ENCODE results near the gene MED9.

Gene MED9

GRCh38 chr17:17492571-17492970 lies 15.8 kb downstream of the MED9 start:
- no peak for ATAC-seq (ENCODE audit: insufficient read depth, low read depth)

GRCh38 chr17:17493249-17493985 lies 16.6 kb downstream of the MED9 start:
- Histone ChIP-seq H2AFZ (ENCODE audit: low read depth, low read length) (no peak overlapping the region), H4K20me1 (ENCODE audit: insufficient read depth, low read length) (peaks cover 31% of the 10 kb centered on the region; the same call in 1 of the 2 replicates), H3K9ac (ENCODE audit: low read depth, low read length) (no peak overlapping the region), H3K36me3 (ENCODE audit: insufficient read depth, low read length) (peaks cover 79% of the 10 kb centered on the region), H3K4me2 (ENCODE audit: insufficient read depth, low read length) (no peak overlapping the region), H3K79me2 (ENCODE audit: insufficient read depth, low read length) (peaks cover 33% of the 10 kb centered on the region), H3K9me3 (ENCODE audit: insufficient read depth, low read length, severe bottlenecking) (no peaks in the 10 kb centered on the region), H3K4me1 (ENCODE audit: insufficient read depth, low read length) (no peaks in the 10 kb centered on the region), H3K27me3 (ENCODE audit: insufficient read depth, low read length, poor library complexity) (no peaks in the 10 kb centered on the region), H3K4me3 (ENCODE audit: low read depth in 1 of 2, low read length in 2 of 2) (no peak overlapping the region), H3K27ac (ENCODE audit: low read length) (peak overlapping the region; percentile 39; the same call in 1 of the 2 replicates)
- DNase-seq, result no peak
- no peak for ATAC-seq (ENCODE audit: insufficient read depth, low read depth)
- TF ChIP-seq CTCF (IDR thresholded peaks at IDR 0.05; ENCODE audit: borderline replicate concordance, extremely low read depth, low read length, poor library complexity, severe bottlenecking), result no peak
- TF ChIP-seq EZH2 (IDR thresholded peaks at IDR 0.05; ENCODE audit: borderline replicate concordance, low read depth, low read length, severe bottlenecking), result no peak

More at GRCh38 chr17:17492571-17492970, 15.8 kb downstream of the MED9 start:
- TF ChIP-seq CTCF (IDR thresholded peaks at IDR 0.05; ENCODE audit: borderline replicate concordance, extremely low read depth, low read length, poor library complexity, severe bottlenecking), result no peak
- TF ChIP-seq EZH2 (IDR thresholded peaks at IDR 0.05; ENCODE audit: borderline replicate concordance, low read depth, low read length, severe bottlenecking), result no peak
- Histone ChIP-seq H3K79me2 (ENCODE audit: insufficient read depth, low read length) (peaks cover 41% of the 10 kb centered on the region), H3K9me3 (ENCODE audit: insufficient read depth, low read length, severe bottlenecking) (no peaks in the 10 kb centered on the region), H3K4me3 (ENCODE audit: low read depth in 1 of 2, low read length in 2 of 2) (no peak overlapping the region), H3K4me2 (ENCODE audit: insufficient read depth, low read length) (no peak overlapping the region), H3K27ac (ENCODE audit: low read length) (no peak overlapping the region; the same call in 1 of the 2 replicates), H4K20me1 (ENCODE audit: insufficient read depth, low read length) (peaks cover 30% of the 10 kb centered on the region; the same call in 1 of the 2 replicates), H3K36me3 (ENCODE audit: insufficient read depth, low read length) (peaks cover 84% of the 10 kb centered on the region), H3K27me3 (ENCODE audit: insufficient read depth, low read length, poor library complexity) (no peaks in the 10 kb centered on the region), H3K9ac (ENCODE audit: low read depth, low read length) (no peak overlapping the region), H2AFZ (ENCODE audit: low read depth, low read length) (no peak overlapping the region), H3K4me1 (ENCODE audit: insufficient read depth, low read length) (no peaks in the 10 kb centered on the region; the same call in 1 of the 2 replicates)
- DNase-seq, result no peak

GRCh38 chr17:17493986-17494466 lies 17.2 kb downstream of the MED9 start:
- H2AFZ ChIP-seq (ENCODE audit: low read depth, low read length), result no peak overlapping the region
- TF ChIP-seq CTCF (IDR thresholded peaks at IDR 0.05; ENCODE audit: borderline replicate concordance, extremely low read depth, low read length, poor library complexity, severe bottlenecking) (no peak), EZH2 (IDR thresholded peaks at IDR 0.05; ENCODE audit: borderline replicate concordance, low read depth, low read length, severe bottlenecking) (no peak)
- no peaks in the 10 kb centered on the region for H3K9me3 ChIP-seq (ENCODE audit: insufficient read depth, low read length, severe bottlenecking)
- peaks cover 28% of the 10 kb centered on the region for H3K79me2 ChIP-seq (ENCODE audit: insufficient read depth, low read length)
- no peaks in the 10 kb centered on the region for H3K4me1 ChIP-seq (ENCODE audit: insufficient read depth, low read length)
- no peak overlapping the region for H3K9ac ChIP-seq (ENCODE audit: low read depth, low read length)
- H3K4me2 ChIP-seq (ENCODE audit: insufficient read depth, low read length), result no peak overlapping the region
- H3K36me3 ChIP-seq (ENCODE audit: insufficient read depth, low read length), result peaks cover 73% of the 10 kb centered on the region
- no peaks in the 10 kb centered on the region for H3K27me3 ChIP-seq (ENCODE audit: insufficient read depth, low read length, poor library complexity)
- no peak overlapping the region for H3K27ac ChIP-seq (ENCODE audit: low read length)
- no peak for ATAC-seq (ENCODE audit: insufficient read depth, low read depth)
- H3K4me3 ChIP-seq (ENCODE audit: low read depth in 1 of 2, low read length in 2 of 2), result no peak overlapping the region
- peaks cover 29% of the 10 kb centered on the region; the same call in 1 of the 2 replicates for H4K20me1 ChIP-seq (ENCODE audit: insufficient read depth, low read length)
- DNase-seq, result no peak
